ENCODE results near the gene PMEPA1.
"Not testable (repeated sequence)": the region's sequence is repeated elsewhere in the genome, so short reads cannot be mapped to it uniquely, and the experiment has no call there.

The PMEPA1 gene

GRCh38 chr20:57633945-57634491 lies 75.8 kb downstream of the PMEPA1 start:
- DNase-seq (ENCODE audit: low read depth): no peak
- H3K4me3 ChIP-seq (ENCODE audit: low read depth, low read length): no peak overlapping the region
- no peak for TF ChIP-seq CTCF (IDR thresholded peaks at IDR 0.05; ENCODE audit: control insufficient read depth, extremely low read depth, insufficient read depth)

GRCh38 chr20:57632286-57632685 lies 77.5 kb downstream of the PMEPA1 start:
- H3K4me3 ChIP-seq (ENCODE audit: low read depth, low read length): no peak overlapping the region
- no peak for TF ChIP-seq CTCF (IDR thresholded peaks at IDR 0.05; ENCODE audit: control insufficient read depth, extremely low read depth, insufficient read depth)
- no peak for DNase-seq (ENCODE audit: low read depth)

- no peak for DNase-seq (ENCODE audit: low read depth)
- no peak for TF ChIP-seq CTCF (IDR thresholded peaks at IDR 0.05; ENCODE audit: control insufficient read depth, extremely low read depth, insufficient read depth)
- H3K4me3 ChIP-seq (ENCODE audit: low read depth, low read length): no peak overlapping the region
These were observed 79.8 kb downstream of the PMEPA1 start for GRCh38 chr20:57630061-57630460.

GRCh38 chr20:57629491-57629901 lies 80.3 kb downstream of the PMEPA1 start:
- H3K4me3 ChIP-seq (ENCODE audit: low read depth, low read length); DNase-seq (ENCODE audit: low read depth): not testable (repeated sequence)

GRCh38 chr20:57628962-57629308 lies 80.9 kb downstream of the PMEPA1 start:
- not testable (repeated sequence) for H3K4me3 ChIP-seq (ENCODE audit: low read depth, low read length); DNase-seq (ENCODE audit: low read depth)

- H3K4me3 ChIP-seq (ENCODE audit: low read depth, low read length): no peak overlapping the region
- no peak for DNase-seq (ENCODE audit: low read depth)
- TF ChIP-seq CTCF (IDR thresholded peaks at IDR 0.05; ENCODE audit: control insufficient read depth, extremely low read depth, insufficient read depth): no peak
These were observed 81.5 kb downstream of the PMEPA1 start for GRCh38 chr20:57628047-57628961.

GRCh38 chr20:57627339-57627738 lies 82.5 kb downstream of the PMEPA1 start:
- H3K4me3 ChIP-seq (ENCODE audit: low read depth, low read length): no peak overlapping the region
- DNase-seq (ENCODE audit: low read depth): no peak
- TF ChIP-seq CTCF (IDR thresholded peaks at IDR 0.05; ENCODE audit: control insufficient read depth, extremely low read depth, insufficient read depth): no peak

GRCh38 chr20:57625978-57626377 lies 83.8 kb downstream of the PMEPA1 start:
- no peak for DNase-seq (ENCODE audit: low read depth)
- no peak for TF ChIP-seq CTCF (IDR thresholded peaks at IDR 0.05; ENCODE audit: control insufficient read depth, extremely low read depth, insufficient read depth)
- no peak overlapping the region for H3K4me3 ChIP-seq (ENCODE audit: low read depth, low read length)

All from LNCaP clone FGC (cell line).